Measurements from ENCODE around the gene GABRB2.

GABRB2 gene

GRCh38 chr5:161333194-161333880 is 213.2 kb downstream of the GABRB2 start:
- no peak for TF ChIP-seq TAF1 (IDR thresholded peaks at IDR 0.05; ENCODE audit: borderline replicate concordance, insufficient read depth, low read length)
- no peak for TF ChIP-seq POLR2AphosphoS5 (IDR thresholded peaks at IDR 0.05; ENCODE audit: low read depth, low read length)
- no peak for TF ChIP-seq SIN3A (IDR thresholded peaks at IDR 0.05; ENCODE audit: borderline replicate concordance, insufficient read depth, low read length)
- TF ChIP-seq REST (IDR thresholded peaks at IDR 0.05; ENCODE audit: insufficient read depth in 1 of 2, low read depth in 2 of 2, low read length in 2 of 2) = no peak
- TF ChIP-seq FOXP2 (optimal IDR thresholded peaks at IDR 0.05; ENCODE audit: borderline replicate concordance, extremely low read depth, extremely low read length, insufficient read depth) = no peak

GRCh38 chr5:161332343-161332742 is 214.2 kb downstream of the GABRB2 start:
- no peak for TF ChIP-seq FOXP2 (optimal IDR thresholded peaks at IDR 0.05; ENCODE audit: borderline replicate concordance, extremely low read depth, extremely low read length, insufficient read depth)
- TF ChIP-seq TAF1 (IDR thresholded peaks at IDR 0.05; ENCODE audit: borderline replicate concordance, insufficient read depth, low read length) = no peak
- TF ChIP-seq POLR2AphosphoS5 (IDR thresholded peaks at IDR 0.05; ENCODE audit: low read depth, low read length) = no peak
- TF ChIP-seq SIN3A (IDR thresholded peaks at IDR 0.05; ENCODE audit: borderline replicate concordance, insufficient read depth, low read length) = no peak
- TF ChIP-seq REST (IDR thresholded peaks at IDR 0.05; ENCODE audit: insufficient read depth in 1 of 2, low read depth in 2 of 2, low read length in 2 of 2) = no peak

- TF ChIP-seq SIN3A (IDR thresholded peaks at IDR 0.05; ENCODE audit: borderline replicate concordance, insufficient read depth, low read length) = no peak
These were observed 232.5 kb downstream of the GABRB2 start for GRCh38 chr5:161314033-161314432.

GRCh38 chr5:161312882-161313281 is 233.6 kb downstream of the GABRB2 start:
- TF ChIP-seq FOXP2 (optimal IDR thresholded peaks at IDR 0.05; ENCODE audit: borderline replicate concordance, extremely low read depth, extremely low read length, insufficient read depth) = no peak
- no peak for TF ChIP-seq REST (IDR thresholded peaks at IDR 0.05; ENCODE audit: insufficient read depth in 1 of 2, low read depth in 2 of 2, low read length in 2 of 2)
- no peak for TF ChIP-seq TAF1 (IDR thresholded peaks at IDR 0.05; ENCODE audit: borderline replicate concordance, insufficient read depth, low read length)
- TF ChIP-seq POLR2AphosphoS5 (IDR thresholded peaks at IDR 0.05; ENCODE audit: low read depth, low read length) = no peak
- TF ChIP-seq SIN3A (IDR thresholded peaks at IDR 0.05; ENCODE audit: borderline replicate concordance, insufficient read depth, low read length) = no peak

GRCh38 chr5:161311965-161312364 is 234.6 kb downstream of the GABRB2 start:
- TF ChIP-seq POLR2AphosphoS5 (IDR thresholded peaks at IDR 0.05; ENCODE audit: low read depth, low read length) = no peak

GRCh38 chr5:161311146-161311708 is 235.3 kb downstream of the GABRB2 start:
- TF ChIP-seq TAF1 (IDR thresholded peaks at IDR 0.05; ENCODE audit: borderline replicate concordance, insufficient read depth, low read length) = no peak

Data from PFSK-1 (cell line).